Ascending aorta (tissue), 2 donors: ENCODE data around the gene NECAB2. TPM values are rescaled to one million over a fixed set of nuclear protein-coding genes. Genes with fewer than 3 reads are reported as not detected.

Experiments used
- DNase-seq, 2 donors: peaks; one replicate each; pipeline ENCODE4 v3.0.0-alpha.2; 2019; ENCODE audit warnings: low spot score in 2 of 2
- H3K27ac ChIP-seq, 2 donors: fragments of 200-600 bp; sonication (generic); one replicate each; pipeline ENCODE4 v1.5.1; 2016 to 2017; ENCODE audit warnings: mild to moderate bottlenecking in 1 of 2
- H3K27me3 ChIP-seq: fragments of 200-600 bp; sonication (generic); one replicate; pipeline ENCODE4 v1.5.1; 2017
- H3K36me3 ChIP-seq, 2 donors: fragments of 200-600 bp; sonication (generic); one replicate each; pipeline ENCODE4 v1.5.1; 2016
- H3K4me1 ChIP-seq, 2 donors: fragments of 200-600 bp; sonication (generic); one replicate each; pipeline ENCODE4 v1.5.1; 2016 to 2017; ENCODE audit warnings: mild to moderate bottlenecking in 1 of 2
- H3K4me3 ChIP-seq, 2 donors: fragments of 200-600 bp; sonication (generic); one replicate each; pipeline ENCODE4 v1.5.1; 2016 to 2017; ENCODE audit warnings: mild to moderate bottlenecking in 1 of 2
- H3K9me3 ChIP-seq, 2 donors: fragments of 200-600 bp; sonication (generic); one replicate each; pipeline ENCODE4 v1.5.1; 2016
- CTCF ChIP-seq, 3 experiments: fragments of 200-600 bp in 2 of 3; fragments of 450-650 bp in 1 of 3; sonication (generic) in 2 of 3; IDR thresholded peaks; one replicate each; pipeline ENCODE4 v1.5.1; 2016 to 2019; ENCODE audit warnings: antibody characterized with exemption in 3 of 3, mild to moderate bottlenecking in 1 of 3, moderate library complexity in 1 of 3
- intact Hi-C: fragments of 100-400 bp; cut with DNase I; formaldehyde crosslinking; loops from one replicate; pipeline ENCODE4 v1.15.1; 2023
- total RNA-seq: library from RNA; depleted of rRNA; stranded (reverse); fragments of >200 nt; gene quantifications from one replicate; pipeline ENCODE4 v1.1.0, GENCODE V29; 2016

The NECAB2 gene
- total RNA-seq, 1 donor from 2014 or later, result not detected

- TF ChIP-seq CTCF (IDR thresholded peaks at IDR 0.05), result no peak
- intact Hi-C loops, result no loop called here
- DNase-seq, result no peak
- Histone ChIP-seq H3K27ac (no peak overlapping the region), H3K36me3 (no peaks in the 10 kb centered on the region), H3K9me3 (peaks cover 0 to 11% of the 10 kb centered on the region in 2 donors), H3K4me1 (no peaks in the 10 kb centered on the region), H3K27me3 (peaks cover 4% of the 10 kb centered on the region), H3K4me3 (no peak overlapping the region)
Measured at GRCh38 chr16:83973581-83974385, 5.7 kb downstream of the NECAB2 start.

- Histone ChIP-seq H3K27ac (no peak overlapping the region), H3K36me3 (no peaks in the 10 kb centered on the region), H3K27me3 (no peaks in the 10 kb centered on the region), H3K9me3 (peaks cover 0 to 11% of the 10 kb centered on the region in 2 donors), H3K4me1 (no peaks in the 10 kb centered on the region), H3K4me3 (no peak overlapping the region)
- TF ChIP-seq CTCF (IDR thresholded peaks at IDR 0.05), result no peak
- no peak for DNase-seq
- intact Hi-C loops, result no loop called here
Measured at GRCh38 chr16:83974475-83974874, 6.4 kb downstream of the NECAB2 start.

GRCh38 chr16:83975590-83976260 lies 7.7 kb downstream of the NECAB2 start:
- no peak for DNase-seq
- H3K36me3 ChIP-seq, result no peaks in the 10 kb centered on the region
- H3K27me3 ChIP-seq, result no peaks in the 10 kb centered on the region
- H3K4me3 ChIP-seq, result no peak overlapping the region
- H3K9me3 ChIP-seq, result peaks cover 0 to 11% of the 10 kb centered on the region in 2 donors
- no peaks in the 10 kb centered on the region for H3K4me1 ChIP-seq
- TF ChIP-seq CTCF (IDR thresholded peaks at IDR 0.05), result no peak
- no peak overlapping the region for H3K27ac ChIP-seq
- intact Hi-C loops, result no loop called here

DNA sequence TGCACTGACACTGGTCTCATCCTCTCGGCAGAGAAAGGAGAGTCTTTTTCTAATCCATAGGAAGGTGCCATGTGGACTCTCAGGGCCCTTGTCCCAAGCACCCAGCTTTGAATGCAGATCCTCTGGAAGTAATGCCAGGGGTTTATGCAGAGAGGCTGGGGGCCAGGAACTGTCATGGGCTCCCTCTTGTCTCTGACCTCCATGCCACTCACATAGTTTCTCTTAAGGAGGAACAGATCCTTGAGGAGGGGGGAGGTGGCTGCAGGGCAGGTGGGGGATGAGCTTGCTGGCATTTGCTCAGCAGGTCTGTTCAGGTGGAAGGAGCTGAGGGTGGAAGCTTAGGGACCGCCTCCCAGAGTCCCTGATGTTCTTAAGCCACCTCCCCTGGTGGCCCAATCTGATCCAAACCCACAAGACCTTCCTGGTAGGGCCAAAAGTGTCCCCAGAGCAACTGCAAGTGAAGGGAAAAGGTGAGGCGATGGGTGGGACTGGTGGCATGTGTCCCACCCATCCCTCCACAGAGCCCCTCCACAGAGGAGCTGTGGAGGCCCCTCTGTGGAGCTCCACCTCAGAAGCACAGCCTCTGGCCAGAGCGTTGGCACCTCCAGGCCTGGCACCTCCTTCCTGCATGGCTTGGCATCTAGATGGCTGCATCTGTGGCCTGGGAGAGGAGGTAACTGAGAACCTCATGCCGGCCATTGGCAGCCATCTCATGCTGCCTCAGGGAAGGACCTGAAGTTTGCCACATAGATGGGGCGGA lies 9.2 kb downstream of the NECAB2 start:
- no peak for TF ChIP-seq CTCF (IDR thresholded peaks at IDR 0.05)
- Histone ChIP-seq H3K4me1 (no peaks in the 10 kb centered on the region), H3K27ac (no peak overlapping the region), H3K36me3 (no peaks in the 10 kb centered on the region), H3K9me3 (peaks cover 0 to 11% of the 10 kb centered on the region in 2 donors), H3K27me3 (no peaks in the 10 kb centered on the region), H3K4me3 (no peak overlapping the region)
- intact Hi-C loops, result no loop called here
- DNase-seq, result no peak

GRCh38 chr16:83978401-83978904 lies 10.4 kb downstream of the NECAB2 start:
- H3K27ac ChIP-seq, result no peak overlapping the region
- intact Hi-C loops, result no loop called here
- DNase-seq, result no peak

More at GRCh38 chr16:83978401-83978904, 10.4 kb downstream of the NECAB2 start:
- Histone ChIP-seq H3K9me3 (peaks cover 0 to 11% of the 10 kb centered on the region in 2 donors), H3K27me3 (no peaks in the 10 kb centered on the region), H3K4me3 (no peak overlapping the region), H3K4me1 (no peaks in the 10 kb centered on the region), H3K36me3 (no peaks in the 10 kb centered on the region)
- TF ChIP-seq CTCF (IDR thresholded peaks at IDR 0.05), result no peak
